SW480 (cell line): Measurements from ENCODE around the gene ZMIZ1.

ENCODE experiments used
- DNase-seq: peaks from one replicate; pipeline ENCODE4 v3.0.0-alpha.2; 2016; ENCODE audit warnings: low spot score

The ZMIZ1 gene

GRCh38 chr10:79358811-79359210 lies 290.0 kb downstream of the ZMIZ1 start:
- DNase-seq = peak; percentile 64

- no peak for DNase-seq
These were observed 291.2 kb downstream of the ZMIZ1 start for GRCh38 chr10:79359816-79360498.

- no peak for DNase-seq
These were observed 292.0 kb downstream of the ZMIZ1 start for GRCh38 chr10:79360499-79361342.

- DNase-seq = no peak
These were observed 293.1 kb downstream of the ZMIZ1 start for GRCh38 chr10:79361726-79362397.
